IMR-90 (cell line): Measurements from ENCODE around the gene EIF3A. TPM values are rescaled to one million over a fixed set of nuclear protein-coding genes. Genes with fewer than 3 reads are reported as not detected.

Experiments used
- ATAC-seq: fragments of 200-7000 bp; cut with Tn5 transposase; 2 replicates; pipeline ENCODE4 v1.9.1; 2020; ENCODE audit warnings: low read depth, mild to moderate bottlenecking, moderate library complexity
- BruUV-seq: library from RNA; stranded (reverse); fragments of 400-500 nt; replicated peaks from 2 replicates; lab custom pipeline; 2021; lab: Mats Ljungman, UMichigan
- CTCF ChIA-PET: fragments of 300-600 bp; formaldehyde crosslinking; extraction: SDS; loops from one replicate; lab custom pipeline; 2021; ENCODE audit warnings: antibody characterized with exemption; lab: Yijun Ruan, JAX
- POLR2A ChIA-PET: fragments of 300-600 bp; sonication (Branson Sonifier 250); formaldehyde crosslinking; loops from one replicate; lab custom pipeline; 2022; ENCODE audit warnings: antibody characterized with exemption; ENCODE audit not compliant: unreplicated experiment; lab: Charles Lee
- DNase-seq: peaks from one replicate; pipeline ENCODE4 v3.0.0; 2013
- H2AFZ ChIP-seq: replicated peaks from 2 replicates; pipeline ENCODE3; 2013; ENCODE audit warnings: low read length, mild to moderate bottlenecking; ENCODE audit not compliant: poor library complexity
- H2AK5ac ChIP-seq: 2 replicates; pipeline ENCODE4 v1.6.1; 2013; ENCODE audit warnings: low read depth, low read length, inconsistent platforms
- H2AK9ac ChIP-seq: replicated peaks from 2 replicates; pipeline ENCODE3; 2013; ENCODE audit warnings: mild to moderate bottlenecking, low read depth, low read length, moderate library complexity; ENCODE audit not compliant: poor library complexity
- H2BK120ac ChIP-seq: 2 replicates; pipeline ENCODE4 v1.6.1; 2013; ENCODE audit warnings: low read depth, low read length, inconsistent platforms
- H2BK15ac ChIP-seq: 3 replicates; pipeline ENCODE4 v1.6.1; 2013; ENCODE audit warnings: low read depth, low read length, inconsistent platforms
- H2BK20ac ChIP-seq: 2 replicates; pipeline ENCODE4 v1.6.1; 2013; ENCODE audit warnings: low read depth, mild to moderate bottlenecking, inconsistent platforms, low read length, moderate library complexity
- H2BK5ac ChIP-seq: 2 replicates; pipeline ENCODE4 v1.6.1; 2013; ENCODE audit warnings: mild to moderate bottlenecking, low read depth, low read length, inconsistent platforms; ENCODE audit not compliant: poor library complexity, severe bottlenecking
- H3K14ac ChIP-seq: replicated peaks from 2 replicates; pipeline ENCODE4 v1.6.1; 2013; ENCODE audit warnings: low read depth, low read length, inconsistent platforms
- H3K18ac ChIP-seq: 2 replicates; pipeline ENCODE4 v1.6.1; 2013; ENCODE audit warnings: low read depth, low read length, control low read depth
- H3K23ac ChIP-seq: 2 replicates; pipeline ENCODE4 v1.6.1; 2013; ENCODE audit warnings: low read depth, low read length, inconsistent platforms
- H3K27ac ChIP-seq: 2 replicates; pipeline ENCODE4 v1.5.1; 2013; ENCODE audit warnings: mild to moderate bottlenecking, control low read depth, low read length; ENCODE audit not compliant: insufficient read depth
- H3K27me3 ChIP-seq: 2 replicates; pipeline ENCODE4 v1.6.1; 2013; ENCODE audit warnings: low read length; ENCODE audit not compliant: control insufficient read depth, insufficient read depth
- H3K36me3 ChIP-seq: 2 replicates; pipeline ENCODE4 v1.6.1; 2013; ENCODE audit warnings: low read length, mixed read lengths; ENCODE audit not compliant: control insufficient read depth, insufficient read depth
- H3K4ac ChIP-seq: 2 replicates; pipeline ENCODE4 v1.6.1; 2013; ENCODE audit warnings: low read depth, low read length, inconsistent platforms
- H3K4me1 ChIP-seq: 2 replicates; pipeline ENCODE4 v1.6.1; 2013; ENCODE audit warnings: low read length, mixed read lengths; ENCODE audit not compliant: control insufficient read depth, insufficient read depth
- H3K4me2 ChIP-seq: 2 replicates; pipeline ENCODE4 v1.6.1; 2013; ENCODE audit warnings: low read depth, mild to moderate bottlenecking, control low read depth, low read length, moderate library complexity
- H3K4me3 ChIP-seq: 2 replicates; pipeline ENCODE4 v1.5.1; 2013; ENCODE audit warnings: low read depth, mild to moderate bottlenecking, control low read depth, low read length, moderate library complexity; ENCODE audit not compliant: insufficient read depth
- H3K56ac ChIP-seq: 2 replicates; pipeline ENCODE4 v1.6.1; 2013; ENCODE audit warnings: low read length, inconsistent platforms; ENCODE audit not compliant: insufficient read depth; ENCODE audit errors: extremely low read depth
- H3K79me1 ChIP-seq, 2 experiments: 2 replicates each; pipeline ENCODE4 v1.6.1; 2013; ENCODE audit warnings: low read length in 2 of 2, inconsistent platforms in 1 of 2, low read depth in 1 of 2
- H3K9ac ChIP-seq: 2 replicates; pipeline ENCODE4 v1.6.1; 2013; ENCODE audit warnings: low read depth, low read length, control low read depth
- H3K9me1 ChIP-seq: 2 replicates; pipeline ENCODE4 v1.6.1; 2013; ENCODE audit warnings: low read length, inconsistent platforms; ENCODE audit not compliant: insufficient read depth
- H3K9me3 ChIP-seq: 2 replicates; pipeline ENCODE4 v1.6.1; 2013; ENCODE audit warnings: low read length; ENCODE audit not compliant: control insufficient read depth, insufficient read depth
- H4K20me1 ChIP-seq: 2 replicates; pipeline ENCODE4 v1.6.1; 2013; ENCODE audit warnings: low read length, inconsistent platforms; ENCODE audit not compliant: insufficient read depth
- H4K5ac ChIP-seq: 2 replicates; pipeline ENCODE4 v1.6.1; 2013; ENCODE audit warnings: mild to moderate bottlenecking, low read depth, low read length, control low read depth
- H4K8ac ChIP-seq, 2 experiments: 2 replicates each; pipeline ENCODE4 v1.6.1; 2013; ENCODE audit warnings: low read depth in 2 of 2, low read length in 2 of 2, control low read depth in 1 of 2, inconsistent platforms in 1 of 2
- H4K91ac ChIP-seq: 2 replicates; pipeline ENCODE4 v1.6.1; 2013; ENCODE audit warnings: low read depth, low read length, inconsistent platforms; ENCODE audit not compliant: insufficient read depth
- BHLHE40 ChIP-seq: fragments of 150-350 bp; IDR thresholded peaks from 2 replicates; pipeline ENCODE4 v1.6.1; 2016; ENCODE audit warnings: mild to moderate bottlenecking, low read depth, low read length
- CEBPB ChIP-seq: IDR thresholded peaks from 2 replicates; pipeline ENCODE4 v1.6.1; 2012; ENCODE audit warnings: low read depth, low read length, improper control_type of control experiment
- CHD1 ChIP-seq: IDR thresholded peaks from 2 replicates; pipeline ENCODE4 v1.6.1; 2012; ENCODE audit warnings: low read depth, low read length, improper control_type of control experiment
- FOS ChIP-seq: fragments of 150-350 bp; IDR thresholded peaks from 2 replicates; pipeline ENCODE4 v1.6.1; 2016; ENCODE audit warnings: low read depth, low read length
- MAFK ChIP-seq: IDR thresholded peaks from 2 replicates; pipeline ENCODE4 v1.6.1; 2012; ENCODE audit warnings: low read depth, low read length, improper control_type of control experiment
- MAZ ChIP-seq: IDR thresholded peaks from 2 replicates; pipeline ENCODE4 v1.6.1; 2012; ENCODE audit warnings: low read depth, mild to moderate bottlenecking, low read length, improper control_type of control experiment, moderate library complexity, borderline replicate concordance
- MXI1 ChIP-seq: IDR thresholded peaks from 2 replicates; pipeline ENCODE4 v1.6.1; 2012; ENCODE audit warnings: low read depth, mild to moderate bottlenecking, low read length, moderate library complexity, borderline replicate concordance
- NFE2L2 ChIP-seq: fragments of 150-350 bp; IDR thresholded peaks from 2 replicates; pipeline ENCODE4 v1.6.1; 2016; ENCODE audit warnings: low read depth, mild to moderate bottlenecking, low read length
- POLR2A ChIP-seq: IDR thresholded peaks from 2 replicates; pipeline ENCODE4 v1.6.1; 2012; ENCODE audit warnings: mild to moderate bottlenecking, low read depth, low read length
- RAD21 ChIP-seq: IDR thresholded peaks from 2 replicates; pipeline ENCODE4 v1.6.1; 2012; ENCODE audit warnings: low read length, improper control_type of control experiment
- RCOR1 ChIP-seq: IDR thresholded peaks from 2 replicates; pipeline ENCODE4 v1.6.1; 2012; ENCODE audit warnings: mild to moderate bottlenecking, low read length, improper control_type of control experiment; ENCODE audit not compliant: insufficient replicate concordance
- RFX5 ChIP-seq: IDR thresholded peaks from 2 replicates; pipeline ENCODE4 v1.8.0; 2012; ENCODE audit warnings: low read depth, mild to moderate bottlenecking, low read length, moderate library complexity
- SMC3 ChIP-seq: fragments of 150-350 bp; IDR thresholded peaks from 2 replicates; pipeline ENCODE4 v1.6.1; 2016; ENCODE audit warnings: low read depth, mild to moderate bottlenecking, antibody characterized with exemption, low read length, moderate library complexity
- USF2 ChIP-seq: fragments of 150-350 bp; IDR thresholded peaks from 2 replicates; pipeline ENCODE4 v1.6.1; 2017; ENCODE audit warnings: mild to moderate bottlenecking, antibody characterized with exemption, low read length, low read depth
- WGBS, 2 experiments: methylation state at CpG; one replicate each; pipeline versions ENCODE4 v1.1.5 to v1.1.7; 2013; ENCODE audit warnings: missing lambda C conversion rate in 2 of 2; ENCODE audit not compliant: insufficient read length in 1 of 2; ENCODE audit errors: extremely low coverage in 2 of 2; 5-methylcytosine and 5-hydroxymethylcytosine counted together
- dilution Hi-C: fragments of 300-500 bp; cut with HindIII; formaldehyde crosslinking; loops from one replicate; pipeline ENCODE4 v1.14.3; 2018; ENCODE audit warnings: low sequenced_read_pairs; ENCODE audit not compliant: unreplicated experiment
- in situ Hi-C: fragments of 300-500 bp; cut with MboI; formaldehyde crosslinking; loops from 3 replicates; pipeline ENCODE4 v1.14.3; 2019; ENCODE audit warnings: low sequenced_read_pairs, inconsistent platforms, mixed read lengths
- intact Hi-C: fragments of 100-400 bp; cut with micrococcal nuclease; formaldehyde crosslinking; loops from 2 replicates; pipeline ENCODE4 v1.10.0; 2022
- polyA plus RNA-seq, 3 experiments: library from polyadenylated mRNA; depleted of rRNA; stranded (reverse); fragments of >200 nt; gene quantifications; 2 replicates each; pipeline ENCODE4 v1.2.3, GENCODE V29; 2012; ENCODE audit warnings: low replicate concordance in 1 of 3
- total RNA-seq: library from RNA; depleted of rRNA; stranded (reverse); fragments of >200 nt; gene quantifications from 2 replicates; pipeline ENCODE4 v1.2.3, GENCODE V29; 2012
- TF ChIP-seq, protein P1 (sequence below): conservative IDR thresholded peaks from 2 replicates; pipeline ENCODE4 v1.5.1; 2012; ENCODE audit warnings: mild to moderate bottlenecking, low read depth, low read length, improper control_type of control experiment
- TF ChIP-seq, protein P2 (sequence below): fragments of 150-350 bp; IDR thresholded peaks from 2 replicates; pipeline ENCODE4 v1.6.1; 2016; ENCODE audit warnings: low read depth, mild to moderate bottlenecking, low read length, moderate library complexity, borderline replicate concordance

EIF3A gene
- total and polyA plus RNA-seq, 2 of the 4 experiments (the other 2 are of a cell fraction): 49.6 to 145 TPM

- no peak overlapping the region for H2BK120ac ChIP-seq
- no peak overlapping the region for H2BK15ac ChIP-seq
- POLR2A ChIA-PET: no interaction called here
- no peaks in the 10 kb centered on the region for H3K79me1 ChIP-seq
- H3K9ac ChIP-seq: no peak overlapping the region
- no peak overlapping the region for H3K4me3 ChIP-seq
- WGBS, 2 experiments: 83% methylated on average over 1 of the region's 5 CpGs; no CpG with 5 or more reads in 1 of the 2 experiments
- H3K36me3 ChIP-seq: no peaks in the 10 kb centered on the region
- H3K4ac ChIP-seq: no peak overlapping the region
- no peak for TF ChIP-seq MAZ
- TF ChIP-seq, protein P1, sequence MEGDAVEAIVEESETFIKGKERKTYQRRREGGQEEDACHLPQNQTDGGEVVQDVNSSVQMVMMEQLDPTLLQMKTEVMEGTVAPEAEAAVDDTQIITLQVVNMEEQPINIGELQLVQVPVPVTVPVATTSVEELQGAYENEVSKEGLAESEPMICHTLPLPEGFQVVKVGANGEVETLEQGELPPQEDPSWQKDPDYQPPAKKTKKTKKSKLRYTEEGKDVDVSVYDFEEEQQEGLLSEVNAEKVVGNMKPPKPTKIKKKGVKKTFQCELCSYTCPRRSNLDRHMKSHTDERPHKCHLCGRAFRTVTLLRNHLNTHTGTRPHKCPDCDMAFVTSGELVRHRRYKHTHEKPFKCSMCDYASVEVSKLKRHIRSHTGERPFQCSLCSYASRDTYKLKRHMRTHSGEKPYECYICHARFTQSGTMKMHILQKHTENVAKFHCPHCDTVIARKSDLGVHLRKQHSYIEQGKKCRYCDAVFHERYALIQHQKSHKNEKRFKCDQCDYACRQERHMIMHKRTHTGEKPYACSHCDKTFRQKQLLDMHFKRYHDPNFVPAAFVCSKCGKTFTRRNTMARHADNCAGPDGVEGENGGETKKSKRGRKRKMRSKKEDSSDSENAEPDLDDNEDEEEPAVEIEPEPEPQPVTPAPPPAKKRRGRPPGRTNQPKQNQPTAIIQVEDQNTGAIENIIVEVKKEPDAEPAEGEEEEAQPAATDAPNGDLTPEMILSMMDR: no peak
- TF ChIP-seq RAD21: no peak
- TF ChIP-seq, protein P2, sequence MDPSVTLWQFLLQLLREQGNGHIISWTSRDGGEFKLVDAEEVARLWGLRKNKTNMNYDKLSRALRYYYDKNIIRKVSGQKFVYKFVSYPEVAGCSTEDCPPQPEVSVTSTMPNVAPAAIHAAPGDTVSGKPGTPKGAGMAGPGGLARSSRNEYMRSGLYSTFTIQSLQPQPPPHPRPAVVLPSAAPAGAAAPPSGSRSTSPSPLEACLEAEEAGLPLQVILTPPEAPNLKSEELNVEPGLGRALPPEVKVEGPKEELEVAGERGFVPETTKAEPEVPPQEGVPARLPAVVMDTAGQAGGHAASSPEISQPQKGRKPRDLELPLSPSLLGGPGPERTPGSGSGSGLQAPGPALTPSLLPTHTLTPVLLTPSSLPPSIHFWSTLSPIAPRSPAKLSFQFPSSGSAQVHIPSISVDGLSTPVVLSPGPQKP: no peak
- TF ChIP-seq NFE2L2: no peak
- no peak for TF ChIP-seq RFX5
- no peak for TF ChIP-seq MAFK
- TF ChIP-seq USF2: no peak
- no peak for TF ChIP-seq FOS
- TF ChIP-seq RCOR1: no peak
- TF ChIP-seq BHLHE40: no peak
- TF ChIP-seq CHD1: no peak
- TF ChIP-seq SMC3: no peak
- TF ChIP-seq MXI1: no peak
- no peak for TF ChIP-seq CEBPB
- TF ChIP-seq POLR2A: no peak
- DNase-seq (no peak), ATAC-seq (no peak)
- H3K9me1 ChIP-seq: no peaks in the 10 kb centered on the region
- H4K5ac ChIP-seq: no peak overlapping the region
- H4K20me1 ChIP-seq: no peaks in the 10 kb centered on the region
- dilution Hi-C loops (no loop called here), in situ Hi-C loops (no loop called here), intact Hi-C loops (no loop called here)
- H3K4me2 ChIP-seq: no peak overlapping the region
- H4K91ac ChIP-seq: no peak overlapping the region
- H4K8ac ChIP-seq: no peak overlapping the region
- no peak overlapping the region for H3K56ac ChIP-seq
- no peak overlapping the region for H3K23ac ChIP-seq
- no peak overlapping the region for H2BK20ac ChIP-seq
- no peak overlapping the region for H3K14ac ChIP-seq
- H3K27ac ChIP-seq: no peak overlapping the region
- no peak overlapping the region for H2AK9ac ChIP-seq
- no peak overlapping the region for H3K18ac ChIP-seq
- no peak overlapping the region for H2BK5ac ChIP-seq
- H3K27me3 ChIP-seq: peaks cover 48% of the 10 kb centered on the region
- no peaks in the 10 kb centered on the region for H3K4me1 ChIP-seq
- no peak overlapping the region for H2AFZ ChIP-seq
- BruUV-seq: no TSS peak
- no peak overlapping the region for H2AK5ac ChIP-seq
- H3K9me3 ChIP-seq: peaks cover 6% of the 10 kb centered on the region; the same call in 1 of the 2 replicates
- CTCF ChIA-PET: no interaction called here
Observed at GRCh38 chr10:118998183-118998582, 82.4 kb downstream of the EIF3A start.
